Measurements from ENCODE around the gene CACNB2. TPM values are rescaled to one million over a fixed set of nuclear protein-coding genes. Genes with fewer than 3 reads are reported as not detected.

Gene CACNB2
- total RNA-seq, 1 donor from 2014 or later, result 4.9 TPM

DNA sequence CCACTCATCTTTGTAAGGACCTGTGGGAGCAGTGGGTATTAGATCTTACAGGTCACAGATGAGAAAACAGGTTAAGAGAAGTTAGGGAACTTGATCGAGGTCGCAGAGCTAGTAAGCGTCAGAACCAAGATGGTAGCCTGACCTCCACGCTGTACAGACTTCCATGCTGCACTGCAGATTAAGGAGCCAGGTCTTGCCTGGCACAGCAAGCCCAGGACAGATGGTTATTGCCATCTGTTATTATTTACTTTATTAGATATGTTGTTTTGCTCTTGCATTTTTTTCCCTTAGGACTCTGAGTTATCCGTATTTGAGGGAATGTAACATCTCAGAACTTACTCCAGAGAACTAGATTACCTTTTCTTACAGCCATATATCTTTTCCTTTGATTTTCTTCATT lies 363.9 kb downstream of the CACNB2 start:
- Mint-ChIP-seq H3K36me3 (ENCODE audit: insufficient read depth) (no peaks in the 10 kb centered on the region), H3K27me3 (no peaks in the 10 kb centered on the region), H3K4me3 (ENCODE audit: low read depth) (no peak overlapping the region), H3K27ac (no peak overlapping the region), H3K9me3 (ENCODE audit: low read depth) (no peaks in the 10 kb centered on the region), H3K4me1 (ENCODE audit: low read depth) (no peaks in the 10 kb centered on the region)
- TF ChIP-seq CTCF (IDR thresholded peaks at IDR 0.05; ENCODE audit: unreplicated experiment), result no peak
- DNase-seq (ENCODE audit: low spot score, unreplicated experiment), result no peak

GRCh38 chr10:18505456-18506118 lies 365.4 kb downstream of the CACNB2 start:
- no peaks in the 10 kb centered on the region for H3K36me3 Mint-ChIP-seq (ENCODE audit: insufficient read depth)

DNA sequence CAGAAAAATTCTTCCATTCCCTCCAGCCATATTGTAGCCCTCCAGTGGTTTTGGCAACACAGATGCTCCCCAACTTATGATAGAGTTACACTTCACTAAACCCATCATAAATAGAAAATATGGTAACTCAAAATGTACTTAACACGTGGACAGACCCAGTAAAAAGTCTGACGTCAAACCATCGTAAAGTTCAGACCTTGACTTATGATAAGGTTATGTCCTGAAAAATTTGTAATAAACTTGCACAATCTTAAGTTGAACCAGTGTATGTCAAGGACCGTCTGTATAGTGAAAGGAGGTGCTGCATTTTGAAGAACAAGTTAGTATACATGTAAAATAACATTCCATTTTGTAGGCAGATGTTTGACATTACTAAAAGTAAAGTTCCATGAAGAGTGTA lies 368.4 kb downstream of the CACNB2 start:
- DNase-seq (ENCODE audit: low spot score, unreplicated experiment), result no peak
- TF ChIP-seq CTCF (IDR thresholded peaks at IDR 0.05; ENCODE audit: unreplicated experiment), result no peak
- Mint-ChIP-seq H3K36me3 (ENCODE audit: insufficient read depth) (peaks cover 8% of the 10 kb centered on the region), H3K4me1 (ENCODE audit: low read depth) (no peaks in the 10 kb centered on the region), H3K9me3 (ENCODE audit: low read depth) (no peaks in the 10 kb centered on the region), H3K27me3 (no peaks in the 10 kb centered on the region), H3K27ac (no peak overlapping the region), H3K4me3 (ENCODE audit: low read depth) (no peak overlapping the region)

More at GRCh38 chr10:18505456-18506118, 365.4 kb downstream of the CACNB2 start:
- Mint-ChIP-seq H3K4me3 (ENCODE audit: low read depth) (no peak overlapping the region), H3K4me1 (ENCODE audit: low read depth) (no peaks in the 10 kb centered on the region), H3K27ac (no peak overlapping the region), H3K9me3 (ENCODE audit: low read depth) (no peaks in the 10 kb centered on the region), H3K27me3 (no peaks in the 10 kb centered on the region)
- TF ChIP-seq CTCF (IDR thresholded peaks at IDR 0.05; ENCODE audit: unreplicated experiment), result no peak
- DNase-seq (ENCODE audit: low spot score, unreplicated experiment), result no peak

GRCh38 chr10:18514537-18514936 lies 374.3 kb downstream of the CACNB2 start:
- no peak for TF ChIP-seq CTCF (IDR thresholded peaks at IDR 0.05; ENCODE audit: unreplicated experiment)
- H3K36me3 Mint-ChIP-seq (ENCODE audit: insufficient read depth), result peaks cover 11% of the 10 kb centered on the region
- peaks cover 4% of the 10 kb centered on the region for H3K4me1 Mint-ChIP-seq (ENCODE audit: low read depth)
- H3K27ac Mint-ChIP-seq, result no peak overlapping the region
- H3K27me3 Mint-ChIP-seq, result no peaks in the 10 kb centered on the region
- H3K4me3 Mint-ChIP-seq (ENCODE audit: low read depth), result no peak overlapping the region
- no peak for DNase-seq (ENCODE audit: low spot score, unreplicated experiment)
- no peaks in the 10 kb centered on the region for H3K9me3 Mint-ChIP-seq (ENCODE audit: low read depth)

DNA sequence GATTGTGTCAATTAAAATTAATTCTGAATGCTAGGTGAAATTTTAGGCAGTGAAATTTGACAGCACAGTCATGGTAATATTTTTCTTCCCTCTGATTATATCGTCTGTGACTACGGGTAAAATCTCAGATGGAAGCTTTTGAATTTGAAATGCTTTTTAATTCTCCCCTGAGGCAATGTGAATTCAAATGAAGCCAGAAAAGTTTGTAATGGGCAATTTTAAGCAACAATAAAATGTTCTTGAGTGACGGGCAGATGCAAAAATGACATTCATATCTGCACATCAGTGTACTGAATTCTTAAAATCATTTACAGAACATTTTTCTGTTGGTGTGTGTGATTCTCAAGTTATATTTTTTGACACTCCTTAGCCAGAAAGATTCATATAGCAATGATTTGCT lies 376.6 kb downstream of the CACNB2 start:
- Mint-ChIP-seq H3K27ac (no peak overlapping the region), H3K27me3 (no peaks in the 10 kb centered on the region), H3K36me3 (ENCODE audit: insufficient read depth) (peaks cover 12% of the 10 kb centered on the region), H3K9me3 (ENCODE audit: low read depth) (no peaks in the 10 kb centered on the region), H3K4me3 (ENCODE audit: low read depth) (no peak overlapping the region), H3K4me1 (ENCODE audit: low read depth) (peaks cover 4% of the 10 kb centered on the region)
- DNase-seq (ENCODE audit: low spot score, unreplicated experiment), result no peak
- TF ChIP-seq CTCF (IDR thresholded peaks at IDR 0.05; ENCODE audit: unreplicated experiment), result no peak

Data from progenitor cell of endocrine pancreas (in vitro differentiated cells).